Activated B cell treated with CpG ODN at 0.5 μM for 24 hours (primary cell): ENCODE results near the gene LAMC3. TPM values are rescaled to one million over a fixed set of nuclear protein-coding genes. Genes with fewer than 3 reads are reported as not detected.

Source experiments
- ATAC-seq: fragments of 200-7000 bp; cut with Tn5 transposase; one replicate; pipeline ENCODE4 v1.10.0; 2021; ENCODE audit warnings: low read depth, mild to moderate bottlenecking, moderate library complexity
- CTCF ChIA-PET: fragments of 350-600 bp; sonication (Branson Sonifier 250); formaldehyde crosslinking; loops from one replicate; lab custom pipeline; 2021; ENCODE audit warnings: antibody characterized with exemption; lab: Charles Lee
- POLR2A ChIA-PET: fragments of 350-600 bp; sonication (Branson Sonifier 250); formaldehyde crosslinking; loops from one replicate; lab custom pipeline; 2021; ENCODE audit warnings: antibody characterized with exemption; lab: Charles Lee
- DNase-seq: peaks from one replicate; pipeline ENCODE4 v3.0.0; 2022
- H3K27ac Mint-ChIP-seq: one replicate; pipeline ENCODE4 v1.8.0; 2020; ENCODE audit warnings: mixed read lengths
- H3K27me3 Mint-ChIP-seq: one replicate; pipeline ENCODE4 v1.8.0; 2021; ENCODE audit warnings: mixed read lengths
- H3K36me3 Mint-ChIP-seq: one replicate; pipeline ENCODE4 v1.8.0; 2021; ENCODE audit warnings: low read depth, mixed read lengths
- H3K4me1 Mint-ChIP-seq: one replicate; pipeline ENCODE4 v1.8.0; 2021; ENCODE audit warnings: mixed read lengths
- H3K4me3 Mint-ChIP-seq: one replicate; pipeline ENCODE4 v1.8.0; 2020; ENCODE audit warnings: mild to moderate bottlenecking, mixed read lengths
- H3K9me3 Mint-ChIP-seq: one replicate; pipeline ENCODE4 v1.8.0; 2020; ENCODE audit warnings: mixed read lengths
- intact Hi-C: fragments of 100-400 bp; cut with micrococcal nuclease; formaldehyde crosslinking; loops from one replicate; pipeline ENCODE4 v1.15.1; 2024
- total RNA-seq: library from RNA; stranded (reverse); gene quantifications from 2 replicates; pipeline ENCODE4 v1.2.3, GENCODE V29; 2022
- TF ChIP-seq, protein P1 (sequence below): fragments of 200-600 bp; IDR thresholded peaks from one replicate; pipeline ENCODE4 v1.8.0; 2022; ENCODE audit warnings: antibody characterized with exemption, mild to moderate bottlenecking

Gene LAMC3
- total RNA-seq, 1 donor from 2014 or later = not detected

- TF ChIP-seq, protein P1, sequence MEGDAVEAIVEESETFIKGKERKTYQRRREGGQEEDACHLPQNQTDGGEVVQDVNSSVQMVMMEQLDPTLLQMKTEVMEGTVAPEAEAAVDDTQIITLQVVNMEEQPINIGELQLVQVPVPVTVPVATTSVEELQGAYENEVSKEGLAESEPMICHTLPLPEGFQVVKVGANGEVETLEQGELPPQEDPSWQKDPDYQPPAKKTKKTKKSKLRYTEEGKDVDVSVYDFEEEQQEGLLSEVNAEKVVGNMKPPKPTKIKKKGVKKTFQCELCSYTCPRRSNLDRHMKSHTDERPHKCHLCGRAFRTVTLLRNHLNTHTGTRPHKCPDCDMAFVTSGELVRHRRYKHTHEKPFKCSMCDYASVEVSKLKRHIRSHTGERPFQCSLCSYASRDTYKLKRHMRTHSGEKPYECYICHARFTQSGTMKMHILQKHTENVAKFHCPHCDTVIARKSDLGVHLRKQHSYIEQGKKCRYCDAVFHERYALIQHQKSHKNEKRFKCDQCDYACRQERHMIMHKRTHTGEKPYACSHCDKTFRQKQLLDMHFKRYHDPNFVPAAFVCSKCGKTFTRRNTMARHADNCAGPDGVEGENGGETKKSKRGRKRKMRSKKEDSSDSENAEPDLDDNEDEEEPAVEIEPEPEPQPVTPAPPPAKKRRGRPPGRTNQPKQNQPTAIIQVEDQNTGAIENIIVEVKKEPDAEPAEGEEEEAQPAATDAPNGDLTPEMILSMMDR = no peak
- peaks cover 15% of the 10 kb centered on the region for H3K4me1 Mint-ChIP-seq
- H3K9me3 Mint-ChIP-seq = no peaks in the 10 kb centered on the region
- intact Hi-C loops = no loop called here
- ChIA-PET POLR2A (no interaction called here), CTCF (no interaction called here)
- no peak overlapping the region for H3K27ac Mint-ChIP-seq
- DNase-seq (no peak), ATAC-seq (no peak)
- H3K36me3 Mint-ChIP-seq = peaks cover 4% of the 10 kb centered on the region
- H3K4me3 Mint-ChIP-seq = no peak overlapping the region
- peaks cover 7% of the 10 kb centered on the region for H3K27me3 Mint-ChIP-seq
These were observed 112.4 kb downstream of the LAMC3 start for GRCh38 chr9:131121346-131121745.

GRCh38 chr9:131122158-131122557 lies 113.2 kb downstream of the LAMC3 start:
- H3K4me1 Mint-ChIP-seq = peaks cover 21% of the 10 kb centered on the region
- H3K9me3 Mint-ChIP-seq = no peaks in the 10 kb centered on the region
- POLR2A ChIA-PET = no interaction called here
- DNase-seq (no peak), ATAC-seq (no peak)
- peaks cover 7% of the 10 kb centered on the region for H3K27me3 Mint-ChIP-seq
- no peak overlapping the region for H3K4me3 Mint-ChIP-seq
- TF ChIP-seq, protein P1 = no peak
- intact Hi-C loops = no loop called here
- no peak overlapping the region for H3K27ac Mint-ChIP-seq
- CTCF ChIA-PET = no interaction called here
- peaks cover 4% of the 10 kb centered on the region for H3K36me3 Mint-ChIP-seq

GRCh38 chr9:131125038-131125287 lies 116.0 kb downstream of the LAMC3 start:
- Mint-ChIP-seq H3K27me3 (peaks cover 2% of the 10 kb centered on the region), H3K36me3 (peaks cover 31% of the 10 kb centered on the region), H3K4me3 (peak overlapping the region; percentile 98), H3K4me1 (peaks cover 29% of the 10 kb centered on the region), H3K9me3 (no peaks in the 10 kb centered on the region), H3K27ac (peak overlapping the region; percentile 98)
- intact Hi-C loops = loop anchor here (1.0 to 5.0 kb wide), 7 partner anchors 154 to 1644 kb away; partner anchors contain the start of genes CFAP77, EXOSC2 and MED27
- ChIA-PET CTCF (no interaction called here), POLR2A (interaction anchor here (0.6 to 1.5 kb wide), 23 partner anchors 12 to 1644 kb away, joined by 3 to 11 read pairs (median 4); partner anchors contain the start of genes DDX31, EXOSC2, FAM78A and GTF3C4)
- DNase-seq (no peak), ATAC-seq (peak; percentile 6)
- TF ChIP-seq, protein P1 = no peak

- no peaks in the 10 kb centered on the region for H3K9me3 Mint-ChIP-seq
- POLR2A ChIA-PET = interaction anchor here (0.6 to 1.5 kb wide), 25 partner anchors 13 to 1643 kb away, joined by 3 to 11 read pairs (median 4); partner anchors contain the start of genes DDX31, EXOSC2, FAM78A and GTF3C4
- TF ChIP-seq, protein P1 = no peak
- peak within 1 kb of the TSS; percentile 98 for H3K4me3 Mint-ChIP-seq
- CTCF ChIA-PET = interaction anchor here (0.6 to 1.4 kb wide), 2 partner anchors 211 to 653 kb away, joined by 3 read pairs; no protein-coding TSS in a partner anchor
- peaks cover 36% of the 10 kb centered on the region for H3K36me3 Mint-ChIP-seq
- DNase-seq (peak; percentile 100), ATAC-seq (peak; percentile 99)
- H3K27ac Mint-ChIP-seq = peak within 1 kb of the TSS; percentile 98
- peaks cover 29% of the 10 kb centered on the region for H3K4me1 Mint-ChIP-seq
- no peaks in the 10 kb centered on the region for H3K27me3 Mint-ChIP-seq
- intact Hi-C loops = loop anchor here (1.0 to 5.0 kb wide), 7 partner anchors 153 to 1643 kb away; partner anchors contain the start of genes CFAP77, EXOSC2 and MED27
These were observed 116.5 kb downstream of the LAMC3 start, which contains the start of gene NUP214 for GRCh38 chr9:131125288-131126058. Gene NUP214 (plus strand): TSS chr9:131125586. CDS start chr9:131125705, 119 bp downstream.

DNA sequence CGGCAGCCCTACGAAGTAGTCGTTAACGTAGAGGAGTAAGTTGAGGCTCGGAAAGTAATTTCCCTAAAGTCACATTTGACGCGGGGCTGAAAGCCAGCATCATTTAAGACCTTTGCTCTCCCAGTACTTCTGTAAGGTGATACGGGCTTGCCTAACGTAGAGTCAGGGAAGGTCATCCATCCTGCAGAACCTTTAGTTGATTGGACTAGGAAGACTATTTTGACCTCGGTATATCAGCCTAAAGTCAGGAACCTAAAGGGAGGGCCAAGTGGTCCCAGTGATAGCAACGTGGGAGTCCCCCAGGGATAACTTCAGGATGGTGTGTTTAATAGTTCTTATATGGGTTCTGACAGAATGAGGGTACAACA lies 117.1 kb downstream of the LAMC3 start:
- ChIA-PET POLR2A (interaction anchor here (0.8 to 1.5 kb wide), 8 partner anchors 29 to 1544 kb away, joined by 3 to 11 read pairs (median 6); partner anchors contain the start of genes DDX31 and GTF3C4), CTCF (interaction anchor here (1.4 kb wide), 1 partner anchor 211 kb away, joined by 3 read pairs; no protein-coding TSS in a partner anchor)
- ATAC-seq (no peak), DNase-seq (no peak)
- Mint-ChIP-seq H3K4me1 (peaks cover 29% of the 10 kb centered on the region), H3K9me3 (no peaks in the 10 kb centered on the region), H3K4me3 (peak overlapping the region; percentile 98), H3K36me3 (peaks cover 42% of the 10 kb centered on the region), H3K27me3 (no peaks in the 10 kb centered on the region), H3K27ac (peak overlapping the region; percentile 98)
- TF ChIP-seq, protein P1 = no peak
- intact Hi-C loops = loop anchor here (5.0 kb wide), 2 partner anchors 434 to 1286 kb away; partner anchors contain the start of genes CFAP77 and EXOSC2
